GM18505 (cell line): ENCODE measurements around the gene PCNT.

Experiments
- ATAC-seq: cut with Tn5 transposase; IDR thresholded peaks from one replicate; pipeline ENCODE4 v1.9.1; 2021; ENCODE audit not compliant: unreplicated experiment
- POLR2A ChIP-seq: IDR thresholded peaks from 4 replicates; pipeline ENCODE4 v1.6.1; 2011; ENCODE audit warnings: borderline replicate concordance; ENCODE audit not compliant: insufficient read depth, insufficient read length; ENCODE audit errors: extremely low read depth

Gene PCNT

GRCh38 chr21:46474382-46474781 is 150.4 kb downstream of the PCNT start:
- TF ChIP-seq POLR2A: no peak

GRCh38 chr21:46475296-46475695 is 151.3 kb downstream of the PCNT start:
- no peak for TF ChIP-seq POLR2A
- ATAC-seq: no peak

More at GRCh38 chr21:46474382-46474781, 150.4 kb downstream of the PCNT start:
- ATAC-seq: no peak

- TF ChIP-seq POLR2A: no peak
- ATAC-seq: no peak
These were observed 153.8 kb downstream of the PCNT start for GRCh38 chr21:46477765-46478164.

DNA sequence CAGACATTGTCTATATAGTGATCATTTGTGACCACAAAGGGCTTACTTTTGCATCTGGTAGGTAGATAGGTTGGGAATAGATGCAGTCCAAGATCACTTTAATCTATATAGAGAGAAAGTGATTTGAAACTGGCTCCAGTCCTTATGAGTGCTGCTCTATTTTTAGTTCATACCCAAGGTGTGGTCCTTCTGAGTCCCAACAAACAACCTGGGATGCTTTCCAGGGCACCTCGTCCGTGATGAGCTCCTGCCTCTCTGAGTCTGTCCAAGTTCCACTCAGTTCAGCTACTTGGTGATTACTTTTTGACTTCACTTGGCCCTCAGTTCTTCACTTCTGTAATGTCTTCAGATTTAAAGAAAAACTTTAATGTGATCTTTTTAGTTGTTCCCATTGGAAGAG is 155.0 kb downstream of the PCNT start:
- TF ChIP-seq POLR2A: no peak
- ATAC-seq: no peak

DNA sequence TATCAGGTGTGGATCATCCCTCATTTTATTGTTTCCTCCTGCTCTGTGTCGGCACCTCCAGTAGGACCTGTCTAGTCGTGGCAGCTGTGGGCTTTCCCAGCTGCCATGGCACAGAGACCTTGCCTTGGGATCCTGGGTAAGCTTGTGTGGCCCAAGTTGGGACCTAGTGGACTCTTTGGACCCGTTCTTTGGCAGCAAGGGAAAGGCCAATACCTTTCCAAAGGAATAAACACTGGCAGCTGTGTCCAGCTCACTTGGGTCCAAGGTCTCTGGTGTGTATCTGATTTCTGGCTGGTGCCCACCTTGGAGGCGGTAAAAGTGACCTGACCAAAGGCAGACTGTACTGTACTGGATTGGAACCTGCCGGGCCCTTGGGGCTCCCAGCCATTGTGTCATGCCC is 156.5 kb downstream of the PCNT start:
- no peak for ATAC-seq
- no peak for TF ChIP-seq POLR2A

GRCh38 chr21:46482225-46482845 is 158.4 kb downstream of the PCNT start:
- no peak for TF ChIP-seq POLR2A
- no peak for ATAC-seq

GRCh38 chr21:46482846-46483231 is 158.9 kb downstream of the PCNT start:
- no peak for ATAC-seq
- TF ChIP-seq POLR2A: no peak

DNA sequence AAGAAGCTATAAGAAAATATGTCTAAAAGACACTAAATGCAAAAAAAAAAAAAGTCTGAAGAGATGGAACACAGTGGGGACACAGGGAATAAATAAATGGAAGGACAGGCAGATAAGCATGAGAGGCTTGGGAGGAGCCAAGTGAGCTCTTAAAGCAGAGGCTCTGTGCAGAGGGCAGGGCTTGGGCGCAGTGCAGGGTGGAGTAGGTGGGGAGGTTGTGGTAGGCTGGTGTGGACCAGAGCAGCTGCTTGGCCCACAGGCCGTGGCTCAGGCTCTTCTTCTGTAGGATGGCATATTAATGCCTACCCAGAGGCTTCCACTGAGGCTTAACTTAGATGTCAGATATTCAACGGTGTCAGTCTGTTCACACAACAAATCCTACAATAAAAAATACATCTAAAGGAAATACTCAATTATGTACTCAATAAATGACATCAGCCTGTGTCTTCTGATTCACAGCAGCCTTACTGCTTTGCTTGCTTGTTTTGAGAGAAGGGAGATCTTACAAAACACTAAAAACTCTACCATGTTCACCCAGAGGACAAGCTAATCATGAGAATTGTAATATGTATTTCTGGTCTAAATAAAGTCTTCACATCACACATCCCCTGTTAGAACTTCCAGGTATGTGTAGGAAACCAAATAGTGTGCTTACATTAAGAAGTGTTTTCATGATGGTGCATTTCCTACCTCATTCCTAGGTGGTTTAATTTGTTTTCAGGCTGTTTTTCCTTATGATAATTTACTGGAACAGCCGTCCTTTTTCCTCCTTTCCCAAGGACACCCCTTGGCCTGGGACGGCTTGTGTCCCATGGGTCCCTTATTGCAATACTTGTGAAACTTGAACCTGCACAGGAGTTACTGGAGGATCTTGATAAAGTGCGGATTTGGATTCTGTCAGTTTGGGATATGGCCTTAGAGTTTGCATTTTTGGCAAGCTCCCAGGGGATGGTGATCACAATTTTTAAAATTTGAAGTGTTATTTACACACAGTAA is 159.6 kb downstream of the PCNT start:
- TF ChIP-seq POLR2A: no peak
- ATAC-seq: no peak

GRCh38 chr21:46486481-46487126 is 162.6 kb downstream of the PCNT start:
- TF ChIP-seq POLR2A: no peak
- no peak for ATAC-seq

- no peak for TF ChIP-seq POLR2A
- no peak for ATAC-seq
These were observed 165.3 kb downstream of the PCNT start for GRCh38 chr21:46489162-46489663.

DNA sequence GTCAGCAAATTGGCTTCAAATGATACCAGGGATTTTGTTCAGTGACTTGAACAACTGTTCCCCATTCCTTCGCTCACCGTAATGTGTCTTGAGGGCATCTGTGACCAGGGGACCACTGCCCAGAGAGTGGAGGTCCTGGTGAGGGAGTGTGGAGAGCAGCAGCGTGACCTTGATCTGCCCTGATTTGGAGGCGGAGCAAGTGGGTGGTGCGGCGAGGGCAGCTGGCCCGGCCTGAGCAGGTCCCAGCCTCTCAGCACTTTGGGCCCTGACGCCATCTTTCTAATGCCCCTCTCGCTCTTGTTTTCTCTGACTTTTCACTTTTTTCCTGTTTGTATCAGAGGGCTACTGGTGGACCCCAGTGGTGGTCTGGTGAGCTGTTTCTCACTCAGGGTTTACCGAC is 165.8 kb downstream of the PCNT start:
- no peak for ATAC-seq
- TF ChIP-seq POLR2A: no peak

DNA sequence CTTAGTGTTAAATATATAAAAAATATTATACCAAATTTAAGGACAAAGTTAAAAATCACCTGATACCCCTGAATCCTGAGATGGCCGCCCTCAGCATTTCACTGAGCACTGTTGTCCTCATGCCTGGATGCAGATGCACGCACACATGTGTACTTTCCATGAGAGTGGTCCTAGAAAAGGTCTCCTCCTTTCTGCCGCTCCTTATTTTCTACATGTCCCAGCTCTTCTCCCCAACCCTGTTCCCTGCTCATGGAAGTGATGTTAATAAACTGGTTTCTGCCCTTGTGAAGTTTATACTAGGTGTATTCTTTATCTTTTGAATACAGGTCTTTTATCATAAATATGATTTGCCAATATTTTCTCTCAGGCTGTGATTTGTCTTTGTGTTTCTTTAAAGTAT is 167.6 kb downstream of the PCNT start:
- no peak for ATAC-seq

DNA sequence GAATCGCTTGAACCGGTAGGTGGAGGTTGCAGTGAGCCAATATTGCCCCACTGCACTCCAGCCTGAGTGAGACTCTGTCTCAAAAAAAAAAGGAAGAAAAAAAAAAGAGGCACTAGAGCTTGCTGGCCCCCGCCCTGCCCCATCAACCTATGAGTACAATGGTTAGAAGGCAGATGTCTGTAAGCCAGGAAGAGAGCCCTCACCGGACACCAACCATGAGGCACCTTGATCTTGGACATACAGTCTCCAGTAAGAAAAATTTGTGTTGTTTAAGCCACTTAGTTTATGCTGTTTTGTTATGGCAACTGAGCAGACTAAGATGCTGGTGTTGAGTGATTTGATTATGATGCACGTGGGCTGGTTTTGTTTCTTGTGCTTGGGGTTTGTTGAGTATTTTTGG is 168.9 kb downstream of the PCNT start:
- no peak for ATAC-seq
- TF ChIP-seq POLR2A: no peak

More for the DNA sequence above, 167.6 kb downstream of the PCNT start:
- TF ChIP-seq POLR2A: no peak
